ENCODE results near the gene DSG2. TPM values are rescaled to one million over a fixed set of nuclear protein-coding genes. Genes with fewer than 3 reads are reported as not detected.

DSG2 gene
- polyA plus RNA-seq, 1 donor from 2014 or later: 0.94 TPM

- Histone ChIP-seq H4K20me1 (ENCODE audit: insufficient read depth) (no peaks in the 10 kb centered on the region), H3K4me3 (ENCODE audit: low read length) (no peak overlapping the region), H2AFZ (ENCODE audit: low read depth, low read length) (no peak overlapping the region), H3K27ac (ENCODE audit: low read length) (no peak overlapping the region), H3F3A (ENCODE audit: insufficient read depth, low read length, poor library complexity, severe bottlenecking) (no peaks in the 10 kb centered on the region), H3K27me3 (ENCODE audit: insufficient read depth, low read depth, low read length) (no peaks in the 10 kb centered on the region), H3K9ac (ENCODE audit: low read length) (no peak overlapping the region), H3K4me2 (ENCODE audit: low read length) (no peak overlapping the region), H3K36me3 (ENCODE audit: insufficient read depth, low read length) (no peaks in the 10 kb centered on the region), H3K9me2 (ENCODE audit: insufficient read depth, low read length) (no peaks in the 10 kb centered on the region), H3K79me2 (replicated peaks; ENCODE audit: insufficient read depth, low read length) (no peaks in the 10 kb centered on the region), H3K9me3 (ENCODE audit: low read length) (no peaks in the 10 kb centered on the region)
- TF ChIP-seq EP300 (conservative IDR thresholded peaks at IDR 0.05; ENCODE audit: poor library complexity, severe bottlenecking) (no peak), SMC3 (conservative IDR thresholded peaks at IDR 0.05; ENCODE audit: poor library complexity) (no peak), TAF1 (IDR thresholded peaks at IDR 0.05; ENCODE audit: low read depth) (no peak), CTCF (IDR thresholded peaks at IDR 0.05; ENCODE audit: poor library complexity, severe bottlenecking) (no peak), MXI1 (conservative IDR thresholded peaks at IDR 0.05; ENCODE audit: poor library complexity, severe bottlenecking) (no peak), REST (IDR thresholded peaks at IDR 0.05; ENCODE audit: borderline replicate concordance) (no peak)
Measured at GRCh38 chr18:31454066-31454708, 43.8 kb upstream of the DSG2 start.

GRCh38 chr18:31469629-31470028 lies 28.3 kb upstream of the DSG2 start:
- no peak overlapping the region for H3K4me2 ChIP-seq (ENCODE audit: low read length)
- no peaks in the 10 kb centered on the region for H4K20me1 ChIP-seq (ENCODE audit: insufficient read depth)
- TF ChIP-seq CTCF (IDR thresholded peaks at IDR 0.05; ENCODE audit: poor library complexity, severe bottlenecking): no peak
- H3K9me3 ChIP-seq (ENCODE audit: low read length): no peaks in the 10 kb centered on the region
- no peak overlapping the region for H2AFZ ChIP-seq (ENCODE audit: low read depth, low read length)
- H3K79me2 ChIP-seq (replicated peaks; ENCODE audit: insufficient read depth, low read length): no peaks in the 10 kb centered on the region
- H3K27me3 ChIP-seq (ENCODE audit: insufficient read depth, low read depth, low read length): no peaks in the 10 kb centered on the region
- no peak overlapping the region for H3K4me3 ChIP-seq (ENCODE audit: low read length)
- no peaks in the 10 kb centered on the region for H3K36me3 ChIP-seq (ENCODE audit: insufficient read depth, low read length)
- no peaks in the 10 kb centered on the region for H3K9me2 ChIP-seq (ENCODE audit: insufficient read depth, low read length)
- no peak overlapping the region for H3K27ac ChIP-seq (ENCODE audit: low read length)
- no peaks in the 10 kb centered on the region for H3F3A ChIP-seq (ENCODE audit: insufficient read depth, low read length, poor library complexity, severe bottlenecking)
- H3K9ac ChIP-seq (ENCODE audit: low read length): no peak overlapping the region
